Stimulated activated naive CD4-positive, alpha-beta T cell (primary cell): ENCODE measurements around the gene CCN5.

Source experiments
- DNase-seq, 6 experiments: peaks; one replicate each; lab custom pipeline; 2025; lab: John Stamatoyannopoulos, UW

CCN5 gene

GRCh38 chr20:44716309-44717106 is 1.3 kb downstream of the CCN5 start:
- no peak for DNase-seq

DNA sequence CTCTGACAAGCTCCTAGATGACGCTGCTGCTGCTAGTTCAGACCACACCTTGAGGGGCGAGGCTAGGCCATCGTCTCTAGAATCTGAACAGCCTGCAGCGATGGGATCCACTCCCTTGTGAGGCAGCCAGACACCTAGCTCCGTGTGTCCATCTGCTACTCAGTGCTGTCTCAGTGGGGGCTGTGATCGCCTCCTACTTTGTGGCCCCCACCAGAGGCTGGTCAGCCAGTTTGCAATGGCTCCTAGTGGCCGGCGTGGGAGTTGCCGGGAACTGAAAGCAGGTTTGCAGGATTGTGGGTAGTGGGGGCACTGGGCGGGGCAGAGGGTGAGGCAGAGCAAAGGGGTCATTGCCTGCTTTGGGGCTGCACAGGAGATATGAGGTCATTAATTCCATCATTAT is 2.8 kb downstream of the CCN5 start:
- no peak for DNase-seq

DNA sequence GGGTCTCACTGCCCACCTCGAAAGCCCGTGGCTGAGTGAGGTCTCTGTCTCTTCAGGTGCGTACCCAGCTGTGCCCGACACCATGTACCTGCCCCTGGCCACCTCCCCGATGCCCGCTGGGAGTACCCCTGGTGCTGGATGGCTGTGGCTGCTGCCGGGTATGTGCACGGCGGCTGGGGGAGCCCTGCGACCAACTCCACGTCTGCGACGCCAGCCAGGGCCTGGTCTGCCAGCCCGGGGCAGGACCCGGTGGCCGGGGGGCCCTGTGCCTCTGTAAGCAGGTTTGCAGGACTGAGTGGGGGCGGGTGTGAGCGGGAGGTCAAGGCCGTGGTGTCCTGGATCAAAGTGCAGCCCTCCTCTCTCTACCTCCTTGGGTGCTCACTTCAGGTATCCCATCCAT is 4.7 kb downstream of the CCN5 start:
- no peak for DNase-seq

DNA sequence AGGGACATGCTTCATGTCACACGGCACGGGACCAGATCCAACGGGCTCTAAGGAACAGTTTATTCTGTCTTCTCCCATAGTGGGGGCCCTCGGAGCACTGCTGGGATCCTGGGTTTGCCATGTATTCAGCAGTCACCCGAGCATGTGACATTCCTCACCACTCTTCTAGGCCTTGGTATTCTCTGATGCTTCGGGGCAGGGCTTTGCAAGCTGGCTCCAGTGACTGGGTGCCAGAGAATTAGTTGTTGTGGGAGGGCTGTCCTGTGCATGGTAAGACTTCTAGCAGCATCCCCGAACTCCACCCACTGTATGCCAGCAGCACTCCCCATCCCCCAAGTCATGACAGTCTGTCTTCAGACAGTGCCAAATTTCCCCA is 5.4 kb downstream of the CCN5 start:
- DNase-seq = no peak

GRCh38 chr20:44720997-44721784 is 6.0 kb downstream of the CCN5 start:
- DNase-seq = no peak

DNA sequence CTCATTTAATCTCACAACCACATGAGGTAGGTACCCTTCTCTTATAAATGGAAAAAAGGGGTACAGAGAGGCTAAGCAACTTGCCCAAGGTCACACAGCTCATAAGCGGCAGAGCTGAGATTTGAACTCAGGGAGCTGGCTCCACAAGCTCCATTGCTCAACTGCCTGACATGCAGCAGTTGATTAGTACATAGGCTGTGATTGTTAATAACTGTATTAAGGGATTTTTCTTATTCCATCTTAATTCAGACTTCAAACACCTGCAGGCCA is 6.6 kb downstream of the CCN5 start:
- DNase-seq = no peak

GRCh38 chr20:44722990-44723389 is 7.8 kb downstream of the CCN5 start:
- DNase-seq = no peak

DNA sequence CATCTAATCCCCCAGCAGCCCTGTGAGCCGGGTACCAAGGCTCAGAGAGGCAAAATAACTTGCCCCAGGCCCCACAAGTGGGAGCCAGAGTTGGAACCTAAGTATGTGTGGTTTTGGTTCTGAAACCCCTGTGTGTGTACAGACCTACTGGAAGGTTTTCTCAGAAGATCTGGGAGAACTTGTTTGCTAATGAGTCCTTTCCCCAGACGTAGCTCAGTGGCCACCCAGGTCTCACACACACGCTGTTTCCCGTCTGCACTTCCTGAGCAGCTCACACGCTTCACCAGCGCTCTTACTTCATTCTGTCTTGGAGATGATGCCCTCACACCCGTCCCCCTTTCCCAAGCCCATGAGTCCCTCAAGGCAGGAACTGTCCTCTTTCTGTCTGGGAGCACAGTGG is 8.2 kb downstream of the CCN5 start:
- DNase-seq = no peak

DNA sequence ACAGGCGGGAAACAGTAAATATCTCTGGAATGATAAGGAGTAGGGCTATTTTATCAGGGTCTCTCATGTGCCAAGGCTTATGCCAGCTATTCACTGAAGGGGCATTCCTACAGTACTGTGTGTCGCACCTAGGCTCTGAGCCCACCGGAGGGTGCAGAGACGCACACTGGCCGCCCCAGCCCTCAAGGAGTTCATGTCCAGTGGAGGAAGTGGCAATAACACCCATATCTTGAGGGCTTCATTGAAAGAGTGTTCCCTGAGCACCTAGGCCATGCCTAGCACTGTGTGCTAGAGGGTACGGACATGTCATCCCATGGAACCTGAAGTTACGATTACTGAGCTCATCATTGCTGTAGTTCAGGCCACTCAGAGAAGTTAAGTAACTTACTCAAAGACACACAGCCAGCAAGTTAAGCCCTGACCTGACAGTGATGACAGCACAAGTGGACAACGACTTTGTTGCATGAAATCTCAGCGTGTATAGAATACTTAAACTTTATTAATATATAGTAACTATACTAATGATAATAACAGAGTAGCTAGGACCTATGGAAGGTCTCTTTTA is 8.7 kb downstream of the CCN5 start:
- DNase-seq = no peak

DNA sequence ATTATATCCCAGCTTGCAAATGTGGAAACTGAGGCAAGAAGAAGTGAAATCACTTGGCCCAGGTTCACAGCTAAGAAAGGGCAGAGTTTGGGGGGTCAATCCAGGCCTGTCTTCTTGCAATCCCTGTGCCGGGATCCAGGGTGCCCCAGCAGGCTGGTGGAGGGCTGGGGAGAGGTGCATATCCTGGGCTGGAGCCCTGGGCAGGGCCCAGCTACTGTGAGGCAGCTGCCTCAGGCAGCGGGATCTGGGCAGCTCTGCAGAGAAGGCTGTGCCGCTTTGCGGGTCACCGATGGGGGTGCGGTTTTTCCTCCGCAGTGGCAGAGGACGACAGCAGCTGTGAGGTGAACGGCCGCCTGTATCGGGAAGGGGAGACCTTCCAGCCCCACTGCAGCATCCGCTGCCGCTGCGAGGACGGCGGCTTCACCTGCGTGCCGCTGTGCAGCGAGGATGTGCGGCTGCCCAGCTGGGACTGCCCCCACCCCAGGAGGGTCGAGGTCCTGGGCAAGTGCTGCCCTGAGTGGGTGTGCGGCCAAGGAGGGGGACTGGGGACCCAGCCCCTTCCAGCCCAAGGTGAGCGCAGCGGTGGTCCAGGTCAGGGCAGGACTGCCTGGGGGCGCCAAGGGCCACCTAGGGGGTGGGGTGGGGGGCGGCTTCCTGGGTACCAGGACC is 9.4 kb downstream of the CCN5 start:
- DNase-seq = no peak

DNA sequence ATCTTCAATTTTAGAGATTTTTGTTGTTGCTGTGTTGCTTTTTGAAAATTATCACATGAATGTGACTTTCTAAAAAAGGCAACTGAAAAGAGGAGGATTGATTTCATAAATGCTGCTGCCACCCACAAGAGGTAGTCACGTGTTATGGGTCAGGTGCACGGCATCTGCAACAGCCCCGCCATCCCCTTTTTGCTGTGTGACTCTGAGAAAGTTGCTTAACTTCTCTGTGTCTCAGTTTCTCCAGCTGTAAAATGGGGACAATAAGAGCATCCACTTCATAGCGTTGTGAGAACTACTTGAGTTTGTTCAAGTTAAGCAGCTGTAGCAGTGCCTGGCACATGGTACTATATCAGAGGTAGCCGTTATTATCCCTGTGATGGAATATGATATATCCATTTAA is 10.7 kb downstream of the CCN5 start:
- DNase-seq = no peak

DNA sequence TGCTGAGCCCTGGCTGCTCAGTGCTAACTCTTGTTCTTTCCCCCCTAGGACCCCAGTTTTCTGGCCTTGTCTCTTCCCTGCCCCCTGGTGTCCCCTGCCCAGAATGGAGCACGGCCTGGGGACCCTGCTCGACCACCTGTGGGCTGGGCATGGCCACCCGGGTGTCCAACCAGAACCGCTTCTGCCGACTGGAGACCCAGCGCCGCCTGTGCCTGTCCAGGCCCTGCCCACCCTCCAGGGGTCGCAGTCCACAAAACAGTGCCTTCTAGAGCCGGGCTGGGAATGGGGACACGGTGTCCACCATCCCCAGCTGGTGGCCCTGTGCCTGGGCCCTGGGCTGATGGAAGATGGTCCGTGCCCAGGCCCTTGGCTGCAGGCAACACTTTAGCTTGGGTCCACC is 11.9 kb downstream of the CCN5 start:
- no peak for DNase-seq

- no peak for DNase-seq
These were observed 12.5 kb downstream of the CCN5 start for GRCh38 chr20:44727651-44728050.

- DNase-seq = no peak
These were observed 13.8 kb downstream of the CCN5 start for GRCh38 chr20:44728801-44729443.

DNA sequence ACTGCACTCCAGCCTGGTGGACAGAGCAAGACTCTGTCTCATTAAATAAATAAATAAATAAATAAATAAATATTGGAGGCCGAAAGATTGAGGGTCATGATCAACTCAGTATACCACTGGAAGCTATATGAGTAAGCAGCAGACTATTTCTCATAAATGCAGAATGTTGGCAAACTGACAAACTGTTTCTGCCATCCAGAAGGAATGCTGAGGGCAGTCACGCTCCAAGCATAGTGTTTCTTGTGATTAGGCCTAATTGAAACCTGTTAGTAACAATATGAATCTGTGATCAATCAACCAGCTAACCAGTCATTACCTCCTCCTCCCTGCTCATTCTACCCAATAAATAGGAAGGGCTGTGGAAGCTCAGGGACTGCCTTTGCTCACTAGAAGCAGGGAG is 15.3 kb downstream of the CCN5 start:
- DNase-seq = no peak

- no peak for DNase-seq
These were observed 16.5 kb downstream of the CCN5 start for GRCh38 chr20:44731657-44732056.

- DNase-seq = no peak
These were observed 17.2 kb downstream of the CCN5 start for GRCh38 chr20:44732327-44732726.

- peak; percentile 25 to 64 (median 48) for DNase-seq
These were observed 18.3 kb downstream of the CCN5 start for GRCh38 chr20:44733341-44734069.

DNA sequence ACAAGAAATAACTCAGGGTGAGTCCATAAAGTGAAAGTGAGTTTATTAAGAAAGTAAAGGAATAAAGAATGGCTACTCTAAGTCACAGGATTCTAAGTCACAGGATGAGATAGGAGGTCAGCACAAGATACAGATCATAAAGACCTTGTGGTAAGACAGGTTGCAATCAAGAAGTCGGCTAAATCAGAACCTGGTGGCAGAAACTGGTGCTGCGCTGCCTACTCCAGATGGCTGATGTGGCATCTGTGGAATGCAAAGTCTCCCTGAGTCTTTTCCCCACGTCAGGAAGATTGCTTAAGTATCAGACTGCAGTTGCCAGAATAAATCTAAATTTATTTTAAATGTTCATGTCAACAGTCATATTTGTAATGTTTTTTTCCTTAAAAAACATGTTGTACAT is 19.8 kb downstream of the CCN5 start:
- no peak for DNase-seq

DNA sequence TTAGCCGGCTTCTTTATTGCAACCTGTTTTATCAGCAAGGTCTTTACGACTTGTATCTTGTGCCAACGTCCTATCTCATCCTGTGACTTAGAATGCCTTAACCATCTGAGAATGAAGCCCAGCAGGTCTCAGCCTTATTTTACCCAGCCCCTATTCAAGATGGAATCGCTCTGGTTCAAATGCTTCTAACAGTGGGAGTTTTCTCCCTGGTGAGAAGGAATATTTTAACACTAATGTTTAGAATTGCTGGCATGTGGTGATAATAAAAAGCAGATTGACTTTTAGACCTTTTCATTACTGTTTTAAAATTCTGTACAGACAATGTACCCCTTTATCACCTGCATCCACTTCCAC is 20.6 kb downstream of the CCN5 start:
- DNase-seq = no peak

DNA sequence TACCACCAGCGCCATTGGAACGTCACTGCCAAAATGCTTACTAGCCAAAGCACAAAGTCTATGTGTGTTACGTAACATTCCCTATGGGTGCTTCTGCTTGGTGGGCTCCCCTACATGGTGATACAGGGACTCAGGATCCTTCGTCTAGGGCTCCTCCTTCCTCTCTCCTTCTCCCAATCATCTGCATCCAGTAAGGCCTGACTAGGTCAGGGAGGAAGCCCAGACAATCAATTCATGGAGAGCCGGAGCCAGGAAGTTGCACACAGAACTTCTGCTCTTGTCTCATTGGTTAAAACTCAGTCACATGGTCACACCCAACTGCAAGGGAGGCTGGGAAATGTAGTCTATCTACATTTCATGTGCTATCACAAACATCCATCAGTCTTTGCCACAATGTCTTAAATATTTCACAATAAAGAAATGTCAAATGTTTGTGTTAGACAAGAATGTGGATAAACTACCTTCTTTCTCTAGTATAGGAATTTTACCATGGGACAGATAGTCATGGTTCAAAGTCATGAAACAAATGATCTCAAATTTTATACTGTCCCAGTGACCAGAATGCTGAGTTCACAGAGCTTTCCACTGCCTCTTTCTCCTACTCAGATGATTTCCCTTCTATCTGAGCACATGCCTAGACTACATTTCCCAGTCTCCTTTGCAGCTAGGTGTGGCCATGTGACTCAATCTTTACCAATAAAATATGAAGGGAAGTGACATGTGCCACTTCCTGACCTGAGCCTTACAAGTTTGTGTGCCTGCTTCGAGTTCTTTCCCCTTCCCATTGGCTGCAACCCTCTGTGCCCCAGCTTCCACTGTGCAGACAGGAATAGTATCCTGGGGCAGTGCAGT is 21.2 kb downstream of the CCN5 start:
- peak in 4 of 6 experiments; percentile 11 to 32 (median 18) for DNase-seq
